H1 (cell line): ENCODE measurements around the gene SLC23A2. TPM values are rescaled to one million over a fixed set of nuclear protein-coding genes. Genes with fewer than 3 reads are reported as not detected.

Experiments
- CBX8 ChIP-seq: fragments of 300-800, 300-1000 bp; sonication (generic); IDR thresholded peaks from 2 replicates; pipeline ENCODE4 v1.7.1; 2016; ENCODE audit warnings: low read depth, low read length, borderline replicate concordance
- YY1 ChIP-seq: IDR thresholded peaks from 2 replicates; pipeline ENCODE4 v1.6.1; 2011; ENCODE audit warnings: low read depth, mild to moderate bottlenecking, low read length
- polyA plus RNA-seq, 7 experiments: library from polyadenylated mRNA; depleted of rRNA in 3 of 7; stranded (reverse) in 5 of 7; unstranded in 2 of 7; fragments of >200 nt in 5 of 7; fragments of 200-250 nt in 2 of 7; gene quantifications; 1 replicate in 5 of 7; 2 replicates in 1 of 7; 4 replicates in 1 of 7; pipeline versions ENCODE4 v1.2.1 to v1.2.3, GENCODE V29; 2011 to 2013; ENCODE audit warnings: missing spikeins in 2 of 7, mixed read lengths in 2 of 7
- total RNA-seq: library from RNA; stranded (reverse); fragmentation: NEBNext Ultra II Directional; extraction: Animal tissue kit (Norgen Biotek cat#: 25700); gene quantifications from 2 replicates; pipeline ENCODE4 v1.2.1, GENCODE V29; 2021

Gene SLC23A2
- total and polyA plus RNA-seq, 2 of the 8 experiments (the other 6 are each of a cell fraction or from before 2014, with no cell fraction given) = 17.0 to 18.6 TPM

DNA sequence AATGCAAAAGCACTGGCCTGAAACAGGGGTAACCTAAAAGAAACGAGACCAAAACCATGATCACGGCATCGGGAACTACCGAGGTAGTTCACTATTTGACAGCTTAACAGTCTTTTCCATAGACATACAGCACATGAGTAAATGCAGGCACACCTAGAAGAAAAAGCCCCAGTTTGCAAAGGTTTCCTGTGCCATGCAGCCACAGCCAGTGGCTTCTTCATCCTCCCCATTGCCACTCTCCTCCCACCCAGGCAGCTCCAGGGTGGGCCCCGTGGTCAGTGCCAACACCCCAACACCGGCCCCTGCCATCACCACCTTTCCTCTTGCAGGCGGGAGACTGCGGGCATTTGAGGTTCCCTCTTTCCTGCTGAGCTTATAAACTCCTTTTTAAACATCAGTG lies 115.4 kb downstream of the SLC23A2 start (continued):
- TF ChIP-seq YY1 = no peak
- no peak for TF ChIP-seq CBX8
